OCI-LY7 (cell line): Measurements from ENCODE around the gene THPO.

ENCODE experiments used
- EZH2phosphoT487 ChIP-seq: fragments of 200-600 bp; sonication (generic); IDR thresholded peaks from 2 replicates; pipeline ENCODE4 v1.6.1; 2018; ENCODE audit warnings: low read depth, borderline replicate concordance, mild to moderate bottlenecking, mixed run types, antibody characterized with exemption, low read length, moderate library complexity, mixed read lengths
- TF ChIP-seq, protein P1 (sequence below): fragments of 200-600 bp; sonication (generic); conservative IDR thresholded peaks from 2 replicates; pipeline ENCODE4 v1.5.1; 2014; ENCODE audit warnings: mild to moderate bottlenecking, antibody characterized with exemption, low read length, moderate library complexity, mixed read lengths

GRCh38 chr3:184371570-184372018 is 6.4 kb downstream of the THPO start:
- TF ChIP-seq, protein P1, sequence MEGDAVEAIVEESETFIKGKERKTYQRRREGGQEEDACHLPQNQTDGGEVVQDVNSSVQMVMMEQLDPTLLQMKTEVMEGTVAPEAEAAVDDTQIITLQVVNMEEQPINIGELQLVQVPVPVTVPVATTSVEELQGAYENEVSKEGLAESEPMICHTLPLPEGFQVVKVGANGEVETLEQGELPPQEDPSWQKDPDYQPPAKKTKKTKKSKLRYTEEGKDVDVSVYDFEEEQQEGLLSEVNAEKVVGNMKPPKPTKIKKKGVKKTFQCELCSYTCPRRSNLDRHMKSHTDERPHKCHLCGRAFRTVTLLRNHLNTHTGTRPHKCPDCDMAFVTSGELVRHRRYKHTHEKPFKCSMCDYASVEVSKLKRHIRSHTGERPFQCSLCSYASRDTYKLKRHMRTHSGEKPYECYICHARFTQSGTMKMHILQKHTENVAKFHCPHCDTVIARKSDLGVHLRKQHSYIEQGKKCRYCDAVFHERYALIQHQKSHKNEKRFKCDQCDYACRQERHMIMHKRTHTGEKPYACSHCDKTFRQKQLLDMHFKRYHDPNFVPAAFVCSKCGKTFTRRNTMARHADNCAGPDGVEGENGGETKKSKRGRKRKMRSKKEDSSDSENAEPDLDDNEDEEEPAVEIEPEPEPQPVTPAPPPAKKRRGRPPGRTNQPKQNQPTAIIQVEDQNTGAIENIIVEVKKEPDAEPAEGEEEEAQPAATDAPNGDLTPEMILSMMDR, result peak; percentile 87
- no peak for TF ChIP-seq EZH2phosphoT487
